GM19467 (cell line): ENCODE results near the gene PPA2.
"Not testable (repeated sequence)": the region's sequence is repeated elsewhere in the genome, so short reads cannot be mapped to it uniquely, and the experiment has no call there.

Experiments
- ATAC-seq: cut with Tn5 transposase; IDR thresholded peaks from one replicate; pipeline ENCODE4 v1.9.1; 2021; ENCODE audit warnings: mild to moderate bottlenecking, moderate library complexity; ENCODE audit not compliant: unreplicated experiment

The PPA2 gene

DNA sequence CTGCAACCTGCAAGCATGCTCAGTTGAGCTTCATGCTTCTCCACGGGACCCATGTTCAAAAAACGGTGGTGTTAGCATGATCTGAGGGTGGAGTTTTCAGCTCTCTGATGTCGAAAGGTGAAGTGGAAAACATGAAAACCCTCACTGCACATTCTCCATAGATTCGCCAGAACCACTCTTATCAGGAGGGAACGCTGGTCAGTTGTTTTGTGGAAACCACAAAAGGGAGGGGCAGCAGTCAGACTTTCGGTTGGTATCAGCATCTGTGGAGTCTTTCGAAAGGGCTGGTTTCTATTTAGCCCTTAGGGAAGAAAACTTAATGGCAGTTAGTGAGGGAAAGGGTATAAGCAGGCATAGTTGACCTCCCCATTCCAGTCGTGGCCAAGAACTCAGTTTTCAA is 12.6 kb downstream of the PPA2 start:
- ATAC-seq, result no peak

DNA sequence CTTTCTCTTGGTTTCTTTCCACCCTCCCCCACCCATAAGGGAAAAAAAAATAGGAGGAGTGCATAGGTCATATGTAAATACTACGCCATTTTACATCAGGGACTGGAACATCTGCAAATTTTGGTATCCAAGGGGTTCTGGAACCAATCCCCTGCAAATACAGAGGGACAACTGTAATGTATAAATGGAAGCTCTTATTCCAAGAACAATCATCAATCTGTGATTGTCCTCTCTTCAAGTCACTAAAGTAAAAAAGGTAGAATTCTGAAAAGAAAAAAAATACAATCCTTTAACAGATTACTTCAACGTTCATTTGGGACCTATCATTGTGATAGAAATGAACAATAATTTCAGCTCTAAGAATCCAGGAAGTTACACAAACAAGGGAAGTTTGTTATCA is 13.6 kb downstream of the PPA2 start:
- ATAC-seq, result no peak

DNA sequence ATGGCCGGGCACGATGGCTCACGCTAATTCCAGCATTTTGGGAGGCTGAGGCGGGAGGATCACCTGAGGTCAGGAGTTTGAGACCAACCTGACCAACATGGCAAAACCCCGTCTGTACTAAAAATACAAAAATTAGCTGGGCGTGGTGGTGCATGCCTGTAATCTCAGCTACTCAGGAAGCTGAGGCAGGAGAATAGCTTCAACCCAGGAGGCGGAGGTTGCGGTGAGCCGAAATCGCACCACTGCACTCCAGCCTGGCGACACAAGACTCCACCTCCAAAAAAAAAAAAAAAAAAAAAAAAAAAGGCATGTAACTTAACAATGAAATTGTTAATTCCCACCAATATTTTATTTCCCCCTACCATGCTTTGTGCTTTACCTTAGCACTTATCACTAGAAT is 15.3 kb downstream of the PPA2 start:
- ATAC-seq, result not testable (repeated sequence)

DNA sequence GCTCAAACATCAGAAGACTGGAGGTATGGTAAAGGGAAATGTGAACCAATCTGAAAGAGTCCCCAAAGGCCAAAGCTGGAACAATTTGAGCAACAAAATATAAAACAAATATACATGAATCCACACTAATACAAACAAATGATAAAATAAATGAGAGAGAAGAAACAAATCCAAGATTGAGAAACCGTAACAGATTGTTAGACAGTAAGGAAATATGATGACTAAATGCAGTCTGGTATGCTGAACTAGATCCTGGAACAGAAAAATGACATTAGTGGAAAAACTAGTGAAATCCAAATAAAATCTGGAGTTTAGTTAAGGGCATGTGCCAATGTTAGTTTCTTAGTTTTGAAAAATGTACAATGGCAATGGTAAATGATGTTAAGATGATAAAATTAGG is 15.9 kb downstream of the PPA2 start:
- no peak for ATAC-seq

DNA sequence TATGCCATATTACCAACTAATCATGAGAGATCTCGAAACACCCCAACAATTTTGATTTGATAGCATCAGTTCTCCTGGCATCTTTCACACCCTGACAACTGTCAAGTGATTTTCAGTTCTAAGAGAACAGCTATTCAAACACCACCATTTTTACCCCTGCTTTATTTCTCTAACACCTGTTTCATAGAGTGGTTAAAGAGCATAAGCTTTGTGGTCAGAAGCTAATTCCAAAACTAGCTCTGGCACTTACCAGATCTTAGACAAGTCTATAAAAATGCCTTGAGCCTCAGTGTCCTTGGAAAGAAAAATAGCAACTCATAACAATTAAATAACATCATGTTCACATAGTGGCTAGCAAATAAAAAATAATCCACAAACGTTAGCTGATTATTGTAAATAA is 17.9 kb downstream of the PPA2 start:
- ATAC-seq, result no peak

DNA sequence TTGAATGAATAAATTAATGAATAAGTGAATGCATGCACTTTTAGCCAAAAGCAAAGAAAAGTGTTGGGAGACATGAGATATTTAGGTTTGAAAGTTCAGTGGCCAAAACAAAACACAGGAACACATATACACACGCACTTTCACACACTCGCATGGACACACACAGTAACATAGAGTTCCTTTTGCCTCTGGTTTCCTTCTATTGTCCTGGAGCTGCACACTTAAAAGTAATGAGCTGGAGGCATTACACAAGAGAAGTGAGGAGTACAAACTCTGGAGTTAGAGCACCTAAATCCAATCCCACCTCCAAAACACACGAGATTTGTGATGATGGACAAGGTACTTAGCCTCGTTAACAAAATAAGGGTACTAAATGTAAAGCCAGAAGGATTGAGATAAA is 18.7 kb downstream of the PPA2 start:
- ATAC-seq, result no peak

DNA sequence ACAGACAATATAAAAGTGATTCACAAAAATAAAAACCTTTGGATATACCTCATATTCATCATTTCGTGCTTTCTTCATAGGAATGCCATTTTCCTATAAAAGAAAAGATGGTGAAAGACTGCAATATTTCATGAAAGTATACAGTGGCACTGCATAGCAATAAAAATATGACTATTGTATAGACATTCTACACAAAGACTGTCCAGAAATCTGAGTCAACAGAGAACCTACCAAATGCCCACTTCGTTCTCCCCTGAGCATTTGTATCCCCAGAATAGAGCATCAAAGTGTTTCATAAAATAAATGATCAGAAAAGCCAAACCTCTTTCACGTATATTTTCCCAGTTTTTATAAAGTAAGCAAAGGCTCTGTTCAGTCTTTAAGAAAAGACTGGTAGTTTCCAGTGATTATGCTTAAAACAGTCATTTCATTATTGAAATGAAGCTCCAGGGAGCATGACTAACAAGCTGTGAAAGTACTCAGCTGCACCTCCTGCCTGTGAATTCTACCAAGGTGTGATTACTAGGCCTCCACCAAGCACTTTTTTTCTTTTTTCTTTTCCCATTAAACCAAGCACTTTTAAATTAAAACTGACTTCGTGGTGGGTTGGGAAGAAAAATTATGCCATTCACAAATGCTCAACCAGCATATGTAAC is 20.2 kb downstream of the PPA2 start:
- ATAC-seq, result peak; percentile 80

DNA sequence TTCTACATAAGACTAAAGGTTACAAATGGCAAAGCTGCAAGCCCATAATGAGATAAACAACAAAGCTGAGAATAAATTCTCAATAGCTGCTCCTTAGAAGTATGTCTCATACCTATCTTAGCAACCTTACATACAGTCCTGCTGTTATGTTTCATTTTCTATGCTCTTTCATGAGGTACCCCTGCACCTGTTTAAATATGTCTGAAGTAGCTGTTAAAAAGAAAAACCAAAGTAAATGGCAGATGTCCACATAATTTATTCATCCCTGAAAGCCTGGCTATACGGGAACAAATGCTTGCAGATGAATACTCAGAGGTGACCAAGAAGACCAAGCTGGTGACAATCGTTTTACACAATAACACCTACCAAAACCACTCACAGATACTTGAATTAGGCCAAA is 22.5 kb downstream of the PPA2 start:
- ATAC-seq, result no peak

DNA sequence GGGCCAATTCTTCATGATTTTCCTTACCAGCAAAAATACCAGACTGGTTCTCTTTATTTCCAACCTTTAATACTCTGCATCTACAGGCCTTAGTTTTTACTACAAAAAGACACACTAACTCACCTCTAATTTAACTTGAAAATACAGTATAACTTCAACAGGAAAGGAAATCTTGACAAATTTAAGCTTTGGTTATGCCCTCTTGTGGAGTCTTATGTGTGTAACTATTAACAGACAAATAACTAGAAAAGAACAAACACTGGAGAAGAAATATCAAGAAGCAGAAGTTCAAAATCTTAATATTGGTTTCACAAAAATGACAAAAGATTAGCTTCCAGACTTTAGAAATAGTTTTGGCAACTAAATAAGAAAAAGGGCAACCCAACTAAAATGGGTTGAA is 33.0 kb downstream of the PPA2 start:
- no peak for ATAC-seq

DNA sequence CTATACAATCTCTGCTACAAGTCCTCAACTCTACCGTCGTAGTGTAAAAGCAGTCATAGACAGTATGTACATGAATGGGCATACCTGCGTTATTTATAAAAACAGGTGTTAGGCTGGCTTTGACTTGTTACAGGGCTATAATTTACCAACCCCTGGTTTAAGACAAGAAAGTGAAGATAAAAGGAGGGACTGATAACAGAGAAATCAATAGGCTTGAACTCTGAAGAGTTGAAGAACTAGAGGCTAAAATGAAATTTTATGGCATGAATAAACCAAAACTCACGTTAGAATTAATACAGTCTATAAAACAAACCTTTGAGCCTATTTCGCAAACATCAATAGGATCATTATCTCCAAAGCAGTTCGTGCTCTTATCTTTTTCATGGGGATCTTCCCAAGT is 36.2 kb downstream of the PPA2 start:
- no peak for ATAC-seq

DNA sequence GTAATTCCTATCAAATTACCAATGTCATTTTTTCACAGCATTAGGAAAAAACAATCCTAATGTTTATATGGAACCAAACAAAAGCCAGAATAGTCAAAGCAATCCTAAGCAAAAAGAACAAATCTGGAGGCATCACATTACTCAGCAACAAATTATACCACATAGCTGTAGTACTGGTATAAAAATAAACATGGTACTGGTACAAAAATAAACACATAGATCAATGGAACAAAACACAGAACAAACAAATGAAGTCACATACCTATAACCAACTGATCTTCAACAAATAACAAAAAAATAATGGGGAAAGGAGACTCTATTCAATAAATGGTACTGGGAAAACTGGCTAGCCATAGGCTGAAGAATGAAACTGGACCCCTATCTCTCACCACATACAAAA is 37.4 kb downstream of the PPA2 start:
- ATAC-seq, result no peak

DNA sequence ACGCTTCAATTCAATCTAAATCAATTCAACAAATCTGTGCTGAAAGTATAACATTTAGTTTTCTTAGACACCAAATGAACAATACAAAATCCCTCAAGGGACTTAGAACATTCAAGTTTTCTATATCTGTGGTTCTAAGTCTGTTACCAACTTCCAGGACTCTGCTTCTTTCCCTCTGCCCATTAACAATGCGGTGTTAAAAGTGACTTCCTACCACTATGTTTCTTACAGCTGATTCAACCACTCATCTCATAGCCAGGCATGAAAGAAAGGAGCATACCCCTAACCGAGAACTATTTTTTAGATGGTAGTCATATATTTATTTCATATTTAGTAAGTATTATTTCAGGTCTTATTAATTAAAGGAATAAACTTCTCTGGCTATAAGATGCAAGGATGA is 38.9 kb downstream of the PPA2 start:
- no peak for ATAC-seq

DNA sequence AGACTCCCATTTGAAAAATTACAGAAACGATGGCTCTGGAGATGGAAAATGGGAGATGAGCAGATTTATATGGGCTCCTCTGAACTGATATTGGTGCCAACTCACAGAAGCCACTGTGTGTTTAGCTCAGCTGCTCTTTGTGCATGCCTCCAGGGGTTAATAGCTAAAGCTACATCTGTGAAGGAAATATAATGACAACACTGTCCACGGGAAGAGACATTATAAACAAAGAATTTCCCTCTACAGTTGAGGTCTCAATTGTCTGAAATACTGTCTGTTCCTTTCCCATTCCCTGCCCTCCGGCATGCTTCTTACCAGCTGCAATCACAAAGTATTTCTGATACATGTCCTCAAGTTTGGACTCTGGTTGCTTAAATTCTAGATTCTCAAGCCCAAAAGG is 40.4 kb downstream of the PPA2 start:
- ATAC-seq, result no peak

DNA sequence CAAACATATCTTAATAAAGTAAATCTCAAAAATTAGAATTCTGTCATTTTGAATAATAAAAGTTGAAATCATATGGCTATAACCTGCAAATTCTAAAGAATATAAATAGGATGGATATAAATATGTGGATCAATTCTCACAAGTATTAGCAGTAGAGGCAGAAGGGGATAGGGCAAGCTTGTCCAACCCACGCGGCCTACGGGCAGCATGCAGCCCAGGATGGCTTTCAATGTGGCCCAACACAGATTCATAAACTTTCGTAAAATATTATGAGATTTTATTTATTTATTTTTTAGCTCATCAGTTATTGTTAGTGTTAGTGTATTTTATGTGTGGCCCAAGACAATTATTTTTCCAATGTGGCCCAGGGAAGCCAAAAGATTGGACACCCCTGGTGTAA is 41.4 kb downstream of the PPA2 start:
- ATAC-seq, result no peak

DNA sequence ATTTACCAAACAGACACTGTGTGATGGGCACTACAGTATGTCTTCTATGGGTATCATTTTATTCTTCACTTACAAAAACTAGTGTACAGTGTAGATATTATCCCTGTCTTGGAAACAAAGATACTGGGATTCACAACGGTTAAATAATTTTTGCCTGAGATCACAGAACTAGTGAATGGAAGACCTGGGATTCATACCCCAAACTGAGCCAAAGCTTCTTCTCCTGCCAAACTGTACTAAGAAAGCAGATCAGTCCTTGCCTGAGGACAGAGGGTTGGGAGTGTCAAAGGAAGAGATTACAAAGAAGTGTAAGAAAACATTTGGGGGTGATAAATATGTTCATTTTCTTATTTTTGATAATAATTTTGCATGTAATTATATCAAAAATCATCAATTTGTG is 43.1 kb downstream of the PPA2 start:
- ATAC-seq, result no peak

DNA sequence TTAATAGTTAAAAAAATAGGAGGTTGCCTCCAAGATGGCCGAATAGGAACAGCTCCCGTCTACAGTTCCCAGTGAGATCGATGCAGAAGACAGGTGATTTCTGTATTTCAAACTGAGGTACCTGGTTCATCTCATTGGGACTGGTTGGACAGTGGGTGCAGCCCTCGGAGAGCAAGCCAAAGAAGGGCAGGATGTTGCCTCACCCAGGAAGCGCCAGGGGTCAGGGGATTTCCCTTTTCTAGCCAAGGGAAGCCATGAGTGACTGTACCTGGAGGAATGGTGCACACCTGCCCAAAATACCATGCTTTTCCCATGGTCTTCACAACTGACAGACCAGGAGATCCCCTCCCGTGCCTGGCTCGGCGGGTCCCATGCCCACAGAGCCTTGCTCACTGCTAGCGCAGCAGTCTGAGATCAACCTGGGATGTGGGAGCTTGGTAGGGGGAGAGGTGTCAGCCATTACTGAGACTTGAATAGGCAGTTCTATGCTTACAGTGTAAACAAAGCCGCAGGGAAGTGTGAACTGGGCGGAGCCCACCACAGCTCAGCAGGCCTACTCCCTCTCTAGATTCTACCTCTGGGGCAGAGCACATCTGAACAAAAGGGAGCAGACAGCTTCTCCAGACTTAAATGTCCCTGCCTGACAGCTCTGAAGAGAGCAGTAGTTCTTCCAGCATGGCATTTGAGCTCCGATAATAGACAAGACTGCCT is 47.5 kb downstream of the PPA2 start:
- ATAC-seq, result no peak

DNA sequence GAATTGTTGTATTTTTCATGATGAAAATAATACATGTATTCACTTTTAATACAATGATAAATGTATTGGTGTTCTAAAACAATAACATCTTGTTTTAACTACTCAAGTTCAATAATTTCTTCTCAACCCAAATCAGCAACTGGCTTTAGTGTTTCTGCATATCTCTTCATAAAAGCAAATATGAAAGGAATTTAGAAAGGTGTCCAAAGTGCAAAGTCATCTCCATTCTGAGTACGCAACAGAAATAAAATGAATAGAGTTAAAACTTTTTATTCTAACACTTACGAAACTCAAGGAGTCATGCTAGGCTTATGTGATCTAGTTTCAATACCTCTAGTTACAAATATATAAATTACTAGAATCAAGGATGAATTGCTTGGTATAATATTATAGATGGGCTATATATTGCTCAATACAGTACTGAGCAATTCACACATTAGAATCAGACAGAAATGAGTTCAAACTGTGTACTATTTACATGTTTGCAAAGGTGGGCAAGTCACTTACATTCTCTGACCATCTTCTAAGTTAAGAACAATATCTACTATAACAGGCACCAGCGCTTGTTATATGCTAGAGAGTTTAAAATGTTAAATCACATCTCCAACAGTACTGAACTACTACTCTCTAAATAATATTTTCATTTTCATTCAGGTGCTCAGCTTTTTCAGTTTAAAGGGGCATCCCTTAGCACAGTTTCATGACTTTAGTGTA is 51.5 kb downstream of the PPA2 start:
- ATAC-seq, result no peak

DNA sequence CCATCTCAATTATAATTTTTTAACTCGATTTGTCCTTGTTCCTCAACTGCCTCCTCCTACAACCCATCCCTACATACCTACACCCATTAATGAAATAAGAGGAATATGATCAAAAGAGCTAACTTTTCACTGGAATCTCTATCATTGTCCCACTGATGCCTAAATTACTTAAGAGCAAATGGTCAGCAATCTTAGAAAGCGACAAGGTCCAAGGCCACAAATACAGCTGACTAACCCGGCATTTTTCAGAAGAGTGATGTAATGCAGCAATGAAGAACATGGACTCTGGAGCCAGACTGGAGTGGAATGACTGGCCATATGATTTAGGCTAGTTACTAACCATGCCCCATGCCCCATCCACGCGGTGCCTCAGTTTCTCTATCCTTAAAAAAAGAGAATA is 56.2 kb downstream of the PPA2 start:
- ATAC-seq, result no peak

DNA sequence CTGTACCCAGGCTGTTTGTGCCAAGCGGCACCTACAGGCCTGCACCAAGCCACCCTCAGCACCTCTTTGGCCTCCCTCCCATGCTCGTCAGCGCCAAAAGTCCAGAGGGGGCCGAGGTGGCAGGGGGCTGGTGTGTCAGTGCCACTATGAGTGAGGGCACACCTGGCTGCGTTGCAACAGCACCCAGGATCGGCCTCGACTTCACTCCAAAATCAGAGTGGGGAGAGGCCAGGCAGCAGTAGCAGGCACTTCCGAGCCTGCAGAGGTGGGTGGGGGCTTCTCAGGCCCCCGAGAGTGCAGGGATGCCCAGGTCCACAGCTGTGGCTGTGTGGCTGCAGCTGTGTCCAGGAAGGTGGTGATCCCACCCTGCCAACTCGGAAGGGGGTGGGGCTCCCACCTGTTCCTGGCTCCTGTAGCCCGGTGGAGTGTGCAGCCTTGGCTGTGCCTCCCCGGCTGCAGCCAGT is 58.5 kb downstream of the PPA2 start:
- no peak for ATAC-seq

DNA sequence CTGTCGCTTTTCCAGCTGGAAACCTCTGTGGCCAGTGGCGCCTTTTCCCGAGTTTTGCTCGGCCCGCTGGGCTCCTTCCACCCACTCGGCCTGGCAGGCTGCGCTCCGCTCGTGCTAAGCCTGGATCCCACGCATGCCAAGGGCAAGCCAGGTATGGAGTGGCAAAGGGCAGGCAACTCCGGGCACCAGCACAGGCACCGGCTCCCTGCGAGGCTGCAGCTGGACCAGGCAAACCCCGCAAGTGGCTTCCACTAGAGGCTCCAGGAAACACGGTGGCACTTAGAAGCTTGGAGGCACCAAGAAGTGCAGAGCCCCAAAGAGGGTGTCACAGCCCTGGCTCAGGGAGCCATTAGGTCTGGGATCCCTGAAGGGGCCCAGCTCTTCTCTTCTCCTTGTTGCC is 59.5 kb downstream of the PPA2 start:
- no peak for ATAC-seq

DNA sequence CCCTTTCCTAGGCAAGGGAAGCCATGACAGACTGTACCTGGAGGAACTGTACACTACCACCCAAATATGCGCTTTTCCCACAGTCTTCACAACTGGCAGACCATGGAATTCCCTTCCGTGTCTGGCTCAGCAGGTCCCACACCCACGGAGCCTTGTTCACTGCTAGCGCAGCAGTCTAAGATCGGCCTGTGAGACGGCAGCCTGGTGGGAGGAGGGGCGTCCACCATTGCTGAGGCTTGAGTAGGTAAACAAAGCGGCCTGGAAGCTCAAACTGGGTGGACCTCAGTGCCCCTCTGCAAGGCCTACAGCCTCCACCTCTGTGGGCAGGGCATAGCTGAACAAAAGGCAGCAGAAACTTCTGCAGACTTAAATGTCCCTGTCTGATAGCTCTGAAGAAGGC is 64.7 kb downstream of the PPA2 start:
- not testable (repeated sequence) for ATAC-seq
